Middle frontal gyrus (tissue), 1 donor: ENCODE data around the gene TNC.
A peak's percentile ranks its signal among the peaks of the same experiment; 100 is the strongest.

Experiments
- DNase-seq: peaks from one replicate; pipeline ENCODE4 v3.0.0-alpha.2; 2015; ENCODE audit warnings: low spot score; ENCODE audit errors: extremely low spot score

The TNC gene

GRCh38 chr9:115103746-115104477, 14.0 kb downstream of the TNC start:
- no peak for DNase-seq

GRCh38 chr9:115099901-115100300, 18.1 kb downstream of the TNC start:
- DNase-seq, result no peak

DNA sequence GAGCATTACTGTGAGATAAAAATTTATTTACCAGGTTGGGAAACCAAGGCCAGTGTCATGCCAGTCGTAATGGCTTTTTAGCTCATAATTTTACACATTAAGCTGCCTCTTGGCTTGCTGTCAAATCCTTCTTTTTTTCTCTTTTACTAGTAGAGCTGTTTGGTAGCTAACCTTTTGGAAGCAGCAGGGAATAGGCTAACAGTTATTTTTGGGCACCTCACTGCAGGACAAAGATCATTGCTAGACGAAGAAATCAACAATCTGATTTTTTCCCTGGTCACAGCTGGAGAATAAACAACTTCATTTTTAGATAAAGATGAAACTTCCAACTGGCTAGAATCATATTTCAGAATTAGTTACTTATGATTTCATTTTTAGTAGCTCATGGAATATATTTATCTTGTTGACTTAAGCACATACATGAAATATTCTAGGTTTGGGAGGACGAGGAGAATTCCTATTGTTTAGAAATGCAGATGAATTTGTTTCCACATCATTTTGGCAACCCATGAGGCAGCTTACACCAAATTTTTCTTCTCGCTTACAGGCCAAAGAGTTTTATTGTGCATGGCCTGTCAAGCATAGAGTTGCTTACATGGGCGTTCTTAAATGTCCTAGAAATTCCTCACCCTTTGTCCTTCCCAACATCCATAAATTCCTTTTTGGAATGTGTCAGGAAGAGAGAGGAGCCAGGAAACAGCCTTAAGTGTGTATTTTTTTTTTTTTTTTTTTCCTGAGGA, 19.6 kb downstream of the TNC start:
- DNase-seq, result no peak

- DNase-seq, result no peak
Measured at GRCh38 chr9:115093520-115093919, 24.4 kb downstream of the TNC start.

DNA sequence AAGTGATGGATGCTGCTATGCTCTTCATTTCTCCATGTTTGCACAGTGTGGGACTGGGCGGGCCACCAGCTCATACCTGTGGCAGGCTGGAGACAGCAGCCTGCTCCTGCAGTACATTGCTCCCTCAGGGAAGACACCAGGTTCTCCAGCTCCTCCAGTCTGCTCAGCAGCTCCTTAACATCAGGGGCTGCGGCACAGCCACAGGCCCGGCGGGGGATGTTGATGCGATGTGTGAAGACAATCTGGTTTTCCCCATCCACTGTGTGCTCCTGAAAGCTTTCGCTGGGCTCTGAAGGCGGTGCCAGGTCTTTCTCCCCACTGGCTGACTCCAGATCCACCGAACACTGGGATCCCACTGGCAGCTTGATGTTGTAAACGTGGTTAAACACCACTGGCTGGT, 27.5 kb downstream of the TNC start:
- DNase-seq, result no peak

DNA sequence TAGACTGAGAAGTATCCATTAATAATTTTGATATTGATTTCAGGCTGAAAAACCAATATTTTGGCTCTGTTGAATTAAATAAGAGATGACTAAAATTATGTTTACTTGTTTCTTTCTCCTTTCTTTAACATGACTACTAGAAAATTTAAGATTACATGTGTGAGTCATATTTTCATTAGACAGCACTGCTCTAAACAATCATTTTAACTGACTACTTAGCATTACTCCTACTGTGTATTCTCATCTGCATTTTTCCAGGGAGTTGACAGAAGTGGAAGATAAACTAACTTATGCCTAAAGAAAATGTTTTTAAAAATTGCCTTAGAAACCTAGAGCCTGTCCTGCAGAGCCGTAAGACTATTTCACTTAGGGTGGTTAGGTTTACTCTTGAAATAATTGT, 29.1 kb downstream of the TNC start:
- no peak for DNase-seq

DNA sequence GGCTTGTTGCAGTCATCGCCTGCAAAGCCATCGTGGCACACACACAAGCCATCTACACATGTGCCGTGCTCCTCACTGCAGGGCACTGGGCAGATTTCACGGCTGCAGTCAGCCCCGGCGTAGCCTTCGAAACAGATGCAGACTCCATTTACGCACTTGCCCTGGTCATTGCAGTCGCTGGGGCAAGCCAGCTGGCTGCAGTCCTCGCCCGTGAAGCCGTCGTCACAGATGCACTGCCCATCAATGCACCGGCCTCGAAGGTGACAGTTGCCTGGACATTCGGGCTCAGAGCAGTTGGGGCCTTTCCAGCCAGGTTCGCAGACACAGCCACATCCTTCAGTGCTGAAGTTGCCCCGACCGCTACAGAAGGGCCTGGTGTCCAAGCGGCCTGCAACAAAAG, 31.1 kb downstream of the TNC start:
- no peak for DNase-seq

DNA sequence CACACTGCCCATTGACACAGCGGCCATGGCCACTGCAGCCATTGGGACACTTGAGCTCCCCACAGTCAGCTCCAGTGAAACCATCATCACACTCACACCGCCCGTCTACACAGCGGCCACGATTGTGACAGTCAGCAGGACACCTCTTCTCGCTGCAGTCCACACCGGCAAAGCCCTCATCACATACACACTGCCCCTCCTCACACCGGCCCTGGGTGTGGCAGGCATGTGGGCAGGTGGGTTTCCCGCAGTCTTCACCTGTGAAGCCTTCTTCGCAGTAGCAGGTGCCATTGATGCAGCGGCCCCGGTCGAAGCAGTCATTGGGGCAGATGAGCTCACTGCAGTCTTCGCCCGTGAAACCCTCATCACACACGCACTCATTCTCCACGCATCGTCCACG, 31.5 kb downstream of the TNC start:
- DNase-seq, result no peak

- DNase-seq, result no peak
Measured at GRCh38 chr9:115085773-115086377, 32.1 kb downstream of the TNC start.

GRCh38 chr9:115084709-115085108, 33.2 kb downstream of the TNC start:
- DNase-seq, result no peak

GRCh38 chr9:115084157-115084556, 33.8 kb downstream of the TNC start:
- no peak for DNase-seq

- no peak for DNase-seq
Measured at GRCh38 chr9:115080242-115080641, 37.7 kb downstream of the TNC start.

GRCh38 chr9:115079156-115079555, 38.8 kb downstream of the TNC start:
- no peak for DNase-seq

- DNase-seq, result no peak
Measured at GRCh38 chr9:115073456-115073855, 44.5 kb downstream of the TNC start.

DNA sequence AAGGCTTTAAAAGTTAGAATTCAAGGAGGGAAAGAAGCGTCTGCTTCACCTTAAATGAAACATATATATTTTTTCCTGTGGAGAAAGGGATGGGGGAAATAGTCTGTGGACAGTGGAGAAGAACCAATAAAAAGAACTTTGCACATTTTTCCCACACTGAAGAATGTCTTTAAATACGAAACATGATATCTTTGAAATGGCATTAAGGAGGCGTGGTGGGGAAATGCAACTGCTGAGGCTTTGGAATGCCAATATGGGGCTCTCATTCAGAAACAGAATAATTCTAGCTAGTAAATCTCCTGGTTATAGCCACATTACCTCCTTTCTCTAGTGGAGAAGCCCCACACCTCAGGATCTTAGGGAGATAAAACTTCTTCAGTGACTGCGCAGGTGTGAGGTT, 46.8 kb downstream of the TNC start:
- DNase-seq, result no peak

DNA sequence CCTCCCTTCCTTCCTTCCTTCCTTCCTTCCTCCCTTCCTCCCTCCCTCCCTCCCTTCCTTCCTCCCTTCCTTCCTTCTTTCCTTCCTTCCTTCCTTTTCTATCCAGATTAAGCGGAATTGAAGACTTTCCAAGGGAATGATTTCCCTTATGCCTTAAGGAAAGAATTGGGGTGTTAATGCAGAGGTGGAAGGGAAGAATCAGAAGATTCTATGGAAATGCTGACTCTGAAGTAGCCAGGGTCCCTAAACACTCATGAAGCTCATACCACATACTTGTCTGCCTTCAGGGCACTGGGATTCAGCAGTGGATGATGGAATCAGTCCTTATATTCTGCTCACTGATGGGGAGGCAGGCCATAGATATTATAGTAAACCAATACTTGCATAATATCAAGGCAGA, 48.2 kb downstream of the TNC start:
- no peak for DNase-seq

GRCh38 chr9:115069302-115069701, 48.7 kb downstream of the TNC start:
- no peak for DNase-seq

DNA sequence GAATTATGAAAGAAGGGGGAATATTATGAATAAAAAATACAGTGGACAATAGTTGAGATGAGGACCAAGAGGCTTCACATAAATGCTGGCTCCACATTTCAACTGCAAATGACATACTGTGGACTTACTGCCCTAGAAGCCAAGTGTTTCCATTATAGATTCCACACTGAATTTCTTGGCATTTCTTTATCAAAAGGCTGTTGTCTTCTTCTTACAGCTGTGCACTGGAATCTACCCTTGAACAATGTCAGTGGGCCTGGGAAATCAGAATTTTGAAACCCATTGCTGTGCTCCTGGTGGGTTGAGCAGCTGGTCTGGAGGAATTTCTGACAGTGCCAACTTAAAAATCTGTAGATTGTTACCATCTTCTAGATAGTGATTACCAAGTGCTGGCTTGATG, 49.9 kb downstream of the TNC start:
- DNase-seq, result no peak

DNA sequence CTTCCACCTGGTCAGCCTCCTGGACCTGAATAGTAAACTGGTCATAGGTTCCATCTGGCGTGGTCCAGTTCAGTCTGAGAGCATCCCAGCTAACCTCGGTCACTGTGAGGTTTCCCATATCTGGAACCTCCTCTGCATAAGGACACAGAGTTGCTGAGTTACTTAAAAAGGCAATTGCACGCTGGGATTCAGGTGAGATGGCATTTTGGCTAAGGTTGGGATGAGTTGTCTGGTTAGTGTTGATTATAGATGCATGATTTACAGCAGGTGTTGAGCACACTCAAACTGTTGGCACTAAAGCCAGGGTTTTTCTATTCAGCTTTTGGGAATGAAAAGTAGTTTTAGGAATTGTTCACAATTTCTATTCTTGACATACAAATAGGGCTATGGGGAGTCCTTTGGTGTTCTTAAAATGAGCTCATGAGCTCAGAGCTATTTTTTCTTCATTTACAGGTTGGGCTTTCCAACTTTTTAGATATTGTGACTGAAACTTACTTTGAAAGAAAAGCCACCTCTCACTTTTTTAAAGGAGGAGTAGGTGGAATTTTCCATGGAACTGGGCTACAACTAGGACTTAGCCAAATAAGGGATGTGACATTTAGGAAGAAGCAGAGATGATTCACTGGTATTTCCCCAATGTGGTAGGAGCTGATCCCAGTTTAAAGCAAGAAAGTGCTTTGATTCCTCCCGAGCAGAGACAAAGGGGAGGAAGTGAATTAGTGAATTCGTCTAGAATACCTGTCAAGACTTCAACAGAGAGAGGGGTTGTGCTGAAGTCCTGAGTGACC, 54.7 kb downstream of the TNC start:
- peak; percentile 24 for DNase-seq

DNA sequence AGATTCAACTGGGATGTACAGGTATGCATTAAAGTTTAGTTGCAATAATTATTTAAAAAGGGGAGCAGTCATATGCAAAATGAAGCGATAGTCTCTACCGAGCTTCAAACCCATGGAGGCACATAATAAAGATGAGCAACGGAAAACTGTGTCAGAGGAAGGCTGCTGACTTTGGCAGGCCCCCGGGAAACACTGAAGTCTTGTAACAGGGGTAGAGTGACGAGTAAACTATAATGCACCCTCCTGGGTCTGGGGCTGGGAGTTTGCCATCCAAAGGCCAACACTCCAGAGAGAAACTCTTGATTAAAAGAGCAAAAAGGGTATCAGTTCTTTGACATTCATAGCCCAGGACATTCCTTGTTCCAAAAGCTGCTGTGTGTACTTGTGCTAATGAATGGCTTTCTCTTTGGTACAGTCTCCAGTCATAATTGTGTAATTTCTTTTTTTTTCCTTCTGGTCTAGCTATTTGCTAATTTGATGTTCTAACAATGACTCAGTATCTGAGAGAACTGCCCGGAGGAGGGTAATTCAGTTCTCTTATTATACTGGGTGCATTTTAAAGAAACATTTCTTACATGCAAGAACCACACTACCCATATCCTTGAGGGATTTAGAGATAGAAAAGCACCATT, 59.2 kb downstream of the TNC start:
- no peak for DNase-seq

- DNase-seq, result no peak
Measured at GRCh38 chr9:115058175-115058574, 59.8 kb downstream of the TNC start.
